HEK293T (cell line): ENCODE data around the gene SOX12.

Experiments
- BHLHE40 ChIP-seq: fragments of 450-650 bp; IDR thresholded peaks from 2 replicates; pipeline ENCODE4 v1.6.1; 2016; ENCODE audit warnings: mild to moderate bottlenecking, moderate library complexity, borderline replicate concordance
- FOXA1 ChIP-seq: fragments of 450-650 bp; IDR thresholded peaks from 2 replicates; pipeline ENCODE4 v1.6.1; 2016; ENCODE audit warnings: mild to moderate bottlenecking
- FOXK2 ChIP-seq: fragments of 450-650 bp; IDR thresholded peaks from 2 replicates; pipeline ENCODE4 v1.6.1; 2016; ENCODE audit warnings: mild to moderate bottlenecking
- FOXM1 ChIP-seq: fragments of 450-650 bp; IDR thresholded peaks from 2 replicates; pipeline ENCODE4 v1.6.1; 2017; ENCODE audit warnings: mild to moderate bottlenecking, borderline replicate concordance
- HDGF ChIP-seq: fragments of 450-650 bp; IDR thresholded peaks from 2 replicates; pipeline ENCODE4 v1.6.1; 2017; ENCODE audit warnings: antibody characterized with exemption, borderline replicate concordance
- L3MBTL2 ChIP-seq: fragments of 450-650 bp; conservative IDR thresholded peaks from 2 replicates; pipeline ENCODE4 v1.6.1; 2016; ENCODE audit warnings: mild to moderate bottlenecking
- LEF1 ChIP-seq: fragments of 450-650 bp; IDR thresholded peaks from 2 replicates; pipeline ENCODE4 v1.6.1; 2017; ENCODE audit warnings: mild to moderate bottlenecking, borderline replicate concordance
- NFRKB ChIP-seq: fragments of 450-650 bp; IDR thresholded peaks from 2 replicates; pipeline ENCODE4 v1.6.1; 2016; ENCODE audit warnings: mild to moderate bottlenecking, moderate library complexity
- SP1 ChIP-seq: fragments of 450-650 bp; IDR thresholded peaks from 2 replicates; pipeline ENCODE4 v1.6.1; 2017
- TARDBP ChIP-seq: fragments of 450-650 bp; IDR thresholded peaks from 2 replicates; pipeline ENCODE4 v1.6.1; 2016
- ZNF384 ChIP-seq: fragments of 450-650 bp; IDR thresholded peaks from 2 replicates; pipeline ENCODE4 v1.6.1; 2016
- TF ChIP-seq, protein P1 (sequence below): fragments of 450-650 bp; IDR thresholded peaks from 2 replicates; pipeline ENCODE4 v1.6.1; 2016

DNA sequence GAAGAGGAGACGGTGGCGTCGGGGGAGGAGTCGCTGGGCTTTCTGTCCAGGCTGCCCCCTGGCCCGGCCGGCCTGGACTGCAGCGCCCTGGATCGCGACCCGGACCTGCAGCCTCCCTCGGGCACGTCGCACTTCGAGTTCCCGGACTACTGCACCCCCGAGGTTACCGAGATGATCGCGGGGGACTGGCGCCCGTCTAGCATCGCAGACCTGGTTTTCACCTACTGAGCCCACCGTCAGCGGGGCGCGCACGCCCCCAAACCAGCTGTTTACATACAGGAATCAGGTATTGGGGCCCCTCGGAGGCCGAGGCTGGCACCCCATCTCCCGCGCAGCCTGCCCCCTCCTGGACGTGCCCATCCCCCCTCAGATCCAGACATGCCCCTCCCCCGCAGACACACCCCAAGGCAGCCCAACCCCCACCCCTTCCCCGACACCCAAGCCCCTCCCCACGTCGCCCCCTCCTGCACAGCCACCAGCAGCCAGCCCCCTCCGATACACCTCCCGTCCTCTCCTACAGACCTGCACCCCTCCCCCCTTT, 1.4 kb downstream of the SOX12 start:
- no peak for TF ChIP-seq NFRKB
- TF ChIP-seq, protein P1, sequence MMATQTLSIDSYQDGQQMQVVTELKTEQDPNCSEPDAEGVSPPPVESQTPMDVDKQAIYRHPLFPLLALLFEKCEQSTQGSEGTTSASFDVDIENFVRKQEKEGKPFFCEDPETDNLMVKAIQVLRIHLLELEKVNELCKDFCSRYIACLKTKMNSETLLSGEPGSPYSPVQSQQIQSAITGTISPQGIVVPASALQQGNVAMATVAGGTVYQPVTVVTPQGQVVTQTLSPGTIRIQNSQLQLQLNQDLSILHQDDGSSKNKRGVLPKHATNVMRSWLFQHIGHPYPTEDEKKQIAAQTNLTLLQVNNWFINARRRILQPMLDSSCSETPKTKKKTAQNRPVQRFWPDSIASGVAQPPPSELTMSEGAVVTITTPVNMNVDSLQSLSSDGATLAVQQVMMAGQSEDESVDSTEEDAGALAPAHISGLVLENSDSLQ = no peak
- TF ChIP-seq HDGF = no peak
- no peak for TF ChIP-seq FOXA1
- no peak for TF ChIP-seq FOXM1
- no peak for TF ChIP-seq LEF1
- TF ChIP-seq BHLHE40 = no peak
- no peak for TF ChIP-seq SP1
- no peak for TF ChIP-seq TARDBP
- no peak for TF ChIP-seq ZNF384
- no peak for TF ChIP-seq L3MBTL2
- no peak for TF ChIP-seq FOXK2
